ENCODE measurements around the gene TBC1D12.

TBC1D12 gene

GRCh38 chr10:94366382-94366781 lies 36.0 kb upstream of the TBC1D12 start:
- no peaks in the 10 kb centered on the region for H4K20me1 ChIP-seq (ENCODE audit: insufficient read depth, low read length)
- no peaks in the 10 kb centered on the region; the same call in 1 of the 2 replicates for H3K36me3 ChIP-seq (ENCODE audit: insufficient read depth, low read length)
- H3K4me3 ChIP-seq (ENCODE audit: low read depth, low read length, poor library complexity, severe bottlenecking), result no peak overlapping the region
- H3K27ac ChIP-seq (ENCODE audit: low read depth, low read length, poor library complexity, severe bottlenecking), result no peak overlapping the region
- TF ChIP-seq EZH2 (IDR thresholded peaks at IDR 0.05; ENCODE audit: borderline replicate concordance, low read length) (no peak), CTCF (IDR thresholded peaks at IDR 0.05; ENCODE audit: low read length) (no peak)
- H3K79me2 ChIP-seq (ENCODE audit: insufficient read depth, low read length), result peaks cover 11% of the 10 kb centered on the region
- no peaks in the 10 kb centered on the region for H3K9me3 ChIP-seq (ENCODE audit: low read length)
- H3K9me2 ChIP-seq (ENCODE audit: low read depth, low read length), result no peaks in the 10 kb centered on the region
- H3F3A ChIP-seq (ENCODE audit: insufficient read depth, low read length), result no peaks in the 10 kb centered on the region
- H2AFZ ChIP-seq (ENCODE audit: low read length), result no peak overlapping the region
- no peaks in the 10 kb centered on the region for H3K27me3 ChIP-seq (ENCODE audit: insufficient read depth, low read length)
- peaks cover 10% of the 10 kb centered on the region for H3K4me1 ChIP-seq (ENCODE audit: insufficient read depth, low read length, severe bottlenecking)
- H3K4me2 ChIP-seq (ENCODE audit: low read length), result no peak overlapping the region
- no peak overlapping the region for H3K9ac ChIP-seq (ENCODE audit: low read length)

DNA sequence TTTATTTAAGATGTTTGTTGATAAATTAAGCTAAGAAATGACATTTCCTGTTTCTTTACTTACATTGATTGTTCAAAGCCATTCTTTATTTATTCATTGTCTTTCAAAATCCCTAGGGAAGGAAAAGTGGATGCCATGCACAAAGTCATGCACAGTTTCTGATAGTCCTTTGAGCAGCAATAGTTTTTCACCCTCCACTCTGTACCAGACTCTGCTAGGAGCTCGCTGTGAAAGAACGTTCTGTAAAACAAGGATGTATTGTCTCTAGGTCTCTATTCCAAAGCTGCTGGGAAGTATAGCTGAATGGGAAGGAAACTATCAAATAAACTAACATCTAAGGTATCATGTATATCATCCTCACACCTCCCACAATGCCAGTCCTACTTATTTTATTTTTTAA lies 31.8 kb upstream of the TBC1D12 start:
- Histone ChIP-seq H4K20me1 (ENCODE audit: insufficient read depth, low read length) (no peaks in the 10 kb centered on the region), H3K27me3 (ENCODE audit: insufficient read depth, low read length) (no peaks in the 10 kb centered on the region), H3K36me3 (ENCODE audit: insufficient read depth, low read length) (no peaks in the 10 kb centered on the region), H3K4me1 (ENCODE audit: insufficient read depth, low read length, severe bottlenecking) (no peaks in the 10 kb centered on the region), H3F3A (ENCODE audit: insufficient read depth, low read length) (no peaks in the 10 kb centered on the region), H3K9me2 (ENCODE audit: low read depth, low read length) (no peaks in the 10 kb centered on the region), H2AFZ (ENCODE audit: low read length) (no peak overlapping the region), H3K27ac (ENCODE audit: low read depth, low read length, poor library complexity, severe bottlenecking) (no peak overlapping the region), H3K79me2 (ENCODE audit: insufficient read depth, low read length) (no peaks in the 10 kb centered on the region), H3K9ac (ENCODE audit: low read length) (no peak overlapping the region), H3K4me2 (ENCODE audit: low read length) (no peak overlapping the region), H3K4me3 (ENCODE audit: low read depth, low read length, poor library complexity, severe bottlenecking) (no peak overlapping the region), H3K9me3 (ENCODE audit: low read length) (no peaks in the 10 kb centered on the region)
- TF ChIP-seq CTCF (IDR thresholded peaks at IDR 0.05; ENCODE audit: low read length) (no peak), EZH2 (IDR thresholded peaks at IDR 0.05; ENCODE audit: borderline replicate concordance, low read length) (no peak)

GRCh38 chr10:94375374-94375773 lies 27.0 kb upstream of the TBC1D12 start:
- Histone ChIP-seq H3K4me3 (ENCODE audit: low read depth, low read length, poor library complexity, severe bottlenecking) (no peak overlapping the region), H4K20me1 (ENCODE audit: insufficient read depth, low read length) (no peaks in the 10 kb centered on the region), H2AFZ (ENCODE audit: low read length) (no peak overlapping the region), H3K4me2 (ENCODE audit: low read length) (no peak overlapping the region), H3K79me2 (ENCODE audit: insufficient read depth, low read length) (no peaks in the 10 kb centered on the region), H3K9ac (ENCODE audit: low read length) (no peak overlapping the region), H3K9me3 (ENCODE audit: low read length) (no peaks in the 10 kb centered on the region), H3K9me2 (ENCODE audit: low read depth, low read length) (no peaks in the 10 kb centered on the region), H3K27ac (ENCODE audit: low read depth, low read length, poor library complexity, severe bottlenecking) (no peak overlapping the region), H3K36me3 (ENCODE audit: insufficient read depth, low read length) (no peaks in the 10 kb centered on the region), H3K27me3 (ENCODE audit: insufficient read depth, low read length) (no peaks in the 10 kb centered on the region), H3K4me1 (ENCODE audit: insufficient read depth, low read length, severe bottlenecking) (no peaks in the 10 kb centered on the region), H3F3A (ENCODE audit: insufficient read depth, low read length) (no peaks in the 10 kb centered on the region)
- TF ChIP-seq EZH2 (IDR thresholded peaks at IDR 0.05; ENCODE audit: borderline replicate concordance, low read length), result no peak

DNA sequence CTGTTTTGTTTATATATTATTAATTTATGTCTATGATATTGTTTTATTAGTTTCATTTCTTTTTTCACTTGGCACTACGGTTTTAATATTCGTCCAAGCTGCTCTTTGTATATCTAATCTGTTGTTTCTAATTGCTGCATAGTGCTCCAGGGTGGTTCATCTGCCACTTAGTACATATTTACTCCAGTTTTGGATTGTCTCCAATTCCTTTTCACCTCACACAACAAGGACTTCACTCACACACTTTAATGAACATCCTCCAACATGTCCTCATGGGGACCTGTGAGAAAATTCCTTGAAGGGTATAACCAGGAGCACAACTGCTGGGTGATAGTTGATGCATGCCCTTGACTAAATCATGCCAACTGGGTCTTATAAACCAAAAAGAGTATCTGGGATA lies 25.5 kb upstream of the TBC1D12 start:
- Histone ChIP-seq H3K27ac (ENCODE audit: low read depth, low read length, poor library complexity, severe bottlenecking) (no peak overlapping the region), H3K9ac (ENCODE audit: low read length) (no peak overlapping the region), H3K79me2 (ENCODE audit: insufficient read depth, low read length) (no peaks in the 10 kb centered on the region), H3K4me1 (ENCODE audit: insufficient read depth, low read length, severe bottlenecking) (no peaks in the 10 kb centered on the region), H3K9me2 (ENCODE audit: low read depth, low read length) (no peaks in the 10 kb centered on the region), H3K9me3 (ENCODE audit: low read length) (no peaks in the 10 kb centered on the region), H2AFZ (ENCODE audit: low read length) (no peak overlapping the region), H3K4me3 (ENCODE audit: low read depth, low read length, poor library complexity, severe bottlenecking) (no peak overlapping the region), H3K27me3 (ENCODE audit: insufficient read depth, low read length) (no peaks in the 10 kb centered on the region), H3K36me3 (ENCODE audit: insufficient read depth, low read length) (no peaks in the 10 kb centered on the region), H3K4me2 (ENCODE audit: low read length) (no peak overlapping the region), H3F3A (ENCODE audit: insufficient read depth, low read length) (no peaks in the 10 kb centered on the region), H4K20me1 (ENCODE audit: insufficient read depth, low read length) (no peaks in the 10 kb centered on the region)
- TF ChIP-seq EZH2 (IDR thresholded peaks at IDR 0.05; ENCODE audit: borderline replicate concordance, low read length) (no peak), CTCF (IDR thresholded peaks at IDR 0.05; ENCODE audit: low read length) (no peak)
